ENCODE data around the gene ANKRD13C.

GRCh38 chr1:70355920-70356319, 1.4 kb upstream of the ANKRD13C start:
- TF ChIP-seq CTCF (IDR thresholded peaks at IDR 0.05) (no peak), POLR2A (IDR thresholded peaks at IDR 0.05) (no peak), EP300 (IDR thresholded peaks at IDR 0.05) (no peak)
